T-helper 2 cell treated with Interferon-gamma antibody and Interleukin-4, amounts not matched to agents 5 μg/mL and 100 μg/mL, for 36 hours (primary cell): ENCODE measurements around the gene MZB1.
"Not testable (repeated sequence)": the region's sequence is repeated elsewhere in the genome, so short reads cannot be mapped to it uniquely, and the experiment has no call there.

Experiments used
- DNase-seq: peaks from one replicate; pipeline ENCODE4 v3.0.0; 2021; ENCODE audit warnings: low spot score
- H3K27ac Mint-ChIP-seq: one replicate; pipeline ENCODE4 v1.8.0; 2021; ENCODE audit warnings: mild to moderate bottlenecking, mixed read lengths
- H3K27me3 Mint-ChIP-seq: one replicate; pipeline ENCODE4 v1.8.0; 2021; ENCODE audit warnings: low read depth, mixed read lengths
- H3K36me3 Mint-ChIP-seq: one replicate; pipeline ENCODE4 v1.8.0; 2021; ENCODE audit warnings: low read depth, mixed read lengths
- H3K4me1 Mint-ChIP-seq: one replicate; pipeline ENCODE4 v1.8.0; 2021; ENCODE audit warnings: low read depth, mixed read lengths
- H3K4me3 Mint-ChIP-seq: one replicate; pipeline ENCODE4 v1.8.0; 2022; ENCODE audit warnings: mild to moderate bottlenecking, moderate library complexity, mixed read lengths
- H3K9me3 Mint-ChIP-seq: one replicate; pipeline ENCODE4 v1.8.0; 2021; ENCODE audit warnings: mixed read lengths

Gene MZB1

DNA sequence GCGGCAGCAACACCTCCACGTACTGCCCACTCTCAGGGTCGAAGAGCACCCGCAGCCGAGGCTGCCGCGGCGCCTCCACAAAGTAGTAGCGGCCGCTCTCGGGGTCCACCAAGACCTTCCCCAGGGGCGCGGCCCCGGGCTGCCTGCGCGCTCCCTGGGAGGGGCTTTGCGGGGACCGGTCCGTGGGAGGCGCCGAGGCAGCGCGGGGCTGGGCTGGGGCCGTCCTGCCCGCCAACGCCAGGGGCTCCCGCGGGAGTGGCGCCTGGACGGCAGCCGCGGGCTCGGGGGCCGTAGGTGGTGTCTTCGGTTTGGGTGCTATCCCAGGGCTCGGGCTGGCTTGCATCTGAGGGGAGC is 2.6 kb upstream of the MZB1 start:
- peak overlapping the region; percentile 100 for H3K4me3 Mint-ChIP-seq
- no peaks in the 10 kb centered on the region for H3K9me3 Mint-ChIP-seq
- H3K36me3 Mint-ChIP-seq = peaks cover 25% of the 10 kb centered on the region
- peak overlapping the region; percentile 93 for H3K27ac Mint-ChIP-seq
- no peak for DNase-seq
- peaks cover 52% of the 10 kb centered on the region for H3K4me1 Mint-ChIP-seq
- no peaks in the 10 kb centered on the region for H3K27me3 Mint-ChIP-seq

GRCh38 chr5:139391570-139392323 is 2.0 kb upstream of the MZB1 start:
- Mint-ChIP-seq H3K4me3 (peak overlapping the region; percentile 100), H3K27me3 (no peaks in the 10 kb centered on the region), H3K4me1 (peaks cover 48% of the 10 kb centered on the region), H3K36me3 (peaks cover 24% of the 10 kb centered on the region), H3K27ac (peak overlapping the region; percentile 100), H3K9me3 (no peaks in the 10 kb centered on the region)
- peak; percentile 45 for DNase-seq

- Mint-ChIP-seq H3K4me1 (peaks cover 48% of the 10 kb centered on the region), H3K27ac (peak overlapping the region; percentile 100), H3K9me3 (no peaks in the 10 kb centered on the region), H3K27me3 (no peaks in the 10 kb centered on the region), H3K36me3 (peaks cover 20% of the 10 kb centered on the region), H3K4me3 (peak overlapping the region; percentile 100)
- no peak for DNase-seq
Observed at GRCh38 chr5:139390639-139391569, 1.2 kb upstream of the MZB1 start.

- Mint-ChIP-seq H3K27me3 (no peaks in the 10 kb centered on the region), H3K36me3 (peaks cover 20% of the 10 kb centered on the region), H3K27ac (peak overlapping the region; percentile 69), H3K4me3 (peak overlapping the region; percentile 100), H3K9me3 (no peaks in the 10 kb centered on the region), H3K4me1 (peaks cover 64% of the 10 kb centered on the region)
- DNase-seq = no peak
Observed at GRCh38 chr5:139388198-139388821, 1.4 kb downstream of the MZB1 start.

DNA sequence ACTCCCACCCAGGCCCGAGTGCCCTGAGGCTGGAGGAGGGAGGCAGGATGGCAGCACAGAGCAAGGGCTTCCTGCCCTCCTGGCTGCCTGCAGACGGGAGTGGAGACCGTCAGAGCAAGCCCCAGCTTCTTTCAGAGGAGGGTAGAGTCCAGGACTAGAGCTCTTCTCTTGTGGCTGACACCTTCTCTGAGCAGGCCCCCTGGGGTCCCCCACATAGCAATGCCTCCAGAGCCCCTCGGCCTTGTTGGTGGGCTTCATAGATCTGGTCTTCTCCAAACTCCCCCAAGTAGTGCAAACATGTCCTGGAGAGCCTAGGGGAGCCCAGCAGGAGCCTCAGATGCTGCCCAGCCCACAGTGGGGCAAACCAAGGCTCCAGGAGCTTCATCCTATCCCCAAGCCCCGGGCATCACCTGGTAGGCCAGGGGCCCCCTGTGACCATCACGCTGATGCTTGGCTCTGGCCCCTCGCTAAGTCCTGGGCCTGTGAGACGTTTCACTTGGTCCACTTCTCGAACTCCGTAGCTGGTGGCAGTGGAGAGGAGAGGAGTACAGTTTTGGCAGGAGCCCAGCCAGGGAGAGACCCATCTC is 2.0 kb downstream of the MZB1 start:
- H3K9me3 Mint-ChIP-seq = no peaks in the 10 kb centered on the region
- DNase-seq = no peak
- no peaks in the 10 kb centered on the region for H3K27me3 Mint-ChIP-seq
- H3K4me1 Mint-ChIP-seq = peaks cover 60% of the 10 kb centered on the region
- H3K27ac Mint-ChIP-seq = peak overlapping the region; percentile 69
- H3K4me3 Mint-ChIP-seq = peak overlapping the region; percentile 100
- H3K36me3 Mint-ChIP-seq = peaks cover 18% of the 10 kb centered on the region

GRCh38 chr5:139386956-139387355 is 2.8 kb downstream of the MZB1 start:
- DNase-seq, H3K9me3 Mint-ChIP-seq, H3K27me3 Mint-ChIP-seq: not testable (repeated sequence)
- H3K4me1 Mint-ChIP-seq = peaks cover 60% of the 10 kb centered on the region
- peak overlapping the region; percentile 100 for H3K4me3 Mint-ChIP-seq
- peak overlapping the region; percentile 70 for H3K27ac Mint-ChIP-seq
- peaks cover 17% of the 10 kb centered on the region for H3K36me3 Mint-ChIP-seq

DNA sequence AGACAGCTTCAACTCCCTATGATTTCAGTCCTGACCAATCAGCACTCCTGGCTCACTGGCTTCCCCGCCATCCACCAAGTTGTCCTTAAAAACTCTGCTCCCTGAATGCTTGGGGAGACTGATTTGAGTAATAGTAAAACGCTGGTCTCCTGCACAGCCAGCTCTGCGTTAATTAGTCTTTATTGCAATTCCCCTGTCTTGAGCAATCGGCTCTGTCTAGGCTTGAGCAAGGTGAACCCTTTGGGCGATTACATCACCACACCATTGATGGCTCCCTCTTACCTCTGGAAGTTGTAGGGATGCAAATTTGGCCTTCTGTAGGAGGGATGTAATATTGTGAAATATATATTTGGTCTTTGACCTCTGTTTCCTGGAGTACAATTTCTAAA is 3.7 kb downstream of the MZB1 start:
- peaks cover 13% of the 10 kb centered on the region for H3K36me3 Mint-ChIP-seq

GRCh38 chr5:139385061-139386049 is 4.4 kb downstream of the MZB1 start:
- H3K36me3 Mint-ChIP-seq = peaks cover 13% of the 10 kb centered on the region
- peaks cover 45% of the 10 kb centered on the region for H3K4me1 Mint-ChIP-seq
- H3K4me3 Mint-ChIP-seq = peak overlapping the region; percentile 84
- H3K9me3 Mint-ChIP-seq = no peaks in the 10 kb centered on the region
- peak overlapping the region; percentile 95 for H3K27ac Mint-ChIP-seq
- no peak for DNase-seq
- H3K27me3 Mint-ChIP-seq = no peaks in the 10 kb centered on the region

More for the DNA sequence above, 3.7 kb downstream of the MZB1 start:
- Mint-ChIP-seq H3K27me3 (no peaks in the 10 kb centered on the region), H3K4me3 (peak overlapping the region; percentile 84), H3K27ac (peak overlapping the region; percentile 70), H3K9me3 (no peaks in the 10 kb centered on the region), H3K4me1 (peaks cover 52% of the 10 kb centered on the region)
- no peak for DNase-seq

GRCh38 chr5:139384591-139385051 is 5.1 kb downstream of the MZB1 start:
- DNase-seq = no peak
- Mint-ChIP-seq H3K4me1 (peaks cover 38% of the 10 kb centered on the region), H3K4me3 (peak overlapping the region; percentile 84), H3K27me3 (no peaks in the 10 kb centered on the region), H3K27ac (peak overlapping the region; percentile 95), H3K9me3 (no peaks in the 10 kb centered on the region), H3K36me3 (peaks cover 12% of the 10 kb centered on the region)

GRCh38 chr5:139383993-139384590 is 5.6 kb downstream of the MZB1 start:
- H3K4me1 Mint-ChIP-seq = peaks cover 35% of the 10 kb centered on the region

DNA sequence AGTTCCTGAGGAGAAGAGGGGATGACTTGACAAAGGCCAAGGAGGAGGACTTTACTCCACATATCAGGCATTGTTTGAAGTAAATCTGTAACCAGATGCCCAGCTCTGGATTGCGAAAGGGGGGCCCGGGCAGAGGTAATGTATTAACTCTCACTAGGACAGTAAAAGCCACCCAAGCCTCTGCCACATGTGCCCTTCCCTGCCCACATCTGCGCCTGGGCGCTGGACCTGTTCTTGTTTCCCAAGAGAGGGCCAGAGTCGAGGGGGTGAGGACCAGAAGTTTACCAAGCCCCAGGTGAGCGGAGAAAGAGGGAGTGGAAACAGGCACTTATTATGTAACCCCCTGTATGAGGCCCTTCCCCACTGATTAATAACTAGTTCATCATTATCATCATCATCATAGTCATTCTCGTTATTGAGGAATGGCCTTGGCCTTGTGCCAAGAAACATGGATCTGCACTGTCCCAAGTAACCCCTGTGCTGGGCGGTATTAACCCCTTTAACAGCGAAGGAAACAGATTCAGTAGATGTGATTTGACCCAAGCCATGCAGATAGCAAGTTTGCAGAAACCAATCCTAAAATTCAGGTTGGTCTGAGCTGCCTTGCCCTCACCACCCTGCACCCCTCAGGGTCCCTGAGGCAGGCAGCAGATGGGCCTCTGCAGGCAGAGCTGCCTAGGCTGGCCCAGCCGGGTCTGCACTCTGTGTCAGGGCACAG is 6.3 kb downstream of the MZB1 start, which contains the start of gene SLC23A1:
Gene SLC23A1 (minus strand): TSS at position 23 of the 718 bp plus-strand sequence. CDS start 44 bp downstream, outside the sequence.
- no peak for DNase-seq
- no peaks in the 10 kb centered on the region for H3K27me3 Mint-ChIP-seq
- H3K4me3 Mint-ChIP-seq = no peak within 1 kb of the TSS
- no peaks in the 10 kb centered on the region for H3K9me3 Mint-ChIP-seq
- H3K27ac Mint-ChIP-seq = peak within 1 kb of the TSS; percentile 95
- peaks cover 36% of the 10 kb centered on the region for H3K4me1 Mint-ChIP-seq
- peaks cover 8% of the 10 kb centered on the region for H3K36me3 Mint-ChIP-seq

More at GRCh38 chr5:139383993-139384590, 5.6 kb downstream of the MZB1 start:
- Mint-ChIP-seq H3K27ac (peak overlapping the region; percentile 95), H3K9me3 (no peaks in the 10 kb centered on the region), H3K4me3 (peak overlapping the region; percentile 84), H3K27me3 (no peaks in the 10 kb centered on the region), H3K36me3 (peaks cover 9% of the 10 kb centered on the region)
- no peak for DNase-seq

DNA sequence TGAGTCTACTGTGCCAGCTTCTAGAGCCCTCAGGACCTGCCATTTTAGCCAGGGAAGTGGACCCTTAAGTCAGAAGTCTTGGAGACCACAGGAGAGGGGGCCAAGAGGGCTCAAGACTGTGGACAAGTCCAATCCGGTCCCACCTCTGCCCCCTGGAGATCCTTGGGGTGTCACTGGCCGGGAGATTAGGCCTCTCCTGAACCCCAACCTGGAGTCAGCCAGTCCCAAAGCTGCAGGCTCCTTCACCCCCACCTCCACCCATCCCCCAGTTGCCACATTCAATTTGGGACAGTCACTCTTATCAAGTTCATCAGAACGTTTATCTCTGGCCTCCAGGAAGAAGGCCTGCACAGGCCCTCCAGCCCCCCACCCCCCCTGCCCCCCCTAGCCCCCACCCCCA is 6.9 kb downstream of the MZB1 start:
- H3K4me1 Mint-ChIP-seq = peaks cover 31% of the 10 kb centered on the region
- no peaks in the 10 kb centered on the region for H3K27me3 Mint-ChIP-seq
- DNase-seq = no peak
- H3K36me3 Mint-ChIP-seq = peaks cover 3% of the 10 kb centered on the region
- no peaks in the 10 kb centered on the region for H3K9me3 Mint-ChIP-seq
- no peak overlapping the region for H3K4me3 Mint-ChIP-seq
- no peak overlapping the region for H3K27ac Mint-ChIP-seq
